ENCODE data around the gene CLDN24. TPM values are rescaled to one million over a fixed set of nuclear protein-coding genes. Genes with fewer than 3 reads are reported as not detected.

Gene CLDN24
- total RNA-seq, 1 donor from 2014 or later: not detected

- TF ChIP-seq CTCF (IDR thresholded peaks at IDR 0.05): no peak
- Histone ChIP-seq H3K4me3 (no peak overlapping the region), H3K9me3 (no peaks in the 10 kb centered on the region), H3K27ac (no peak overlapping the region), H3K27me3 (peaks cover 7% of the 10 kb centered on the region), H3K36me3 (no peaks in the 10 kb centered on the region), H3K4me1 (no peaks in the 10 kb centered on the region)
- DNase-seq (no peak), ATAC-seq (no peak)
- intact Hi-C loops (cut with DNase I): no loop called here
These were observed 24.9 kb upstream of the CLDN24 start for GRCh38 chr4:183347146-183347545.

- Histone ChIP-seq H3K36me3 (no peaks in the 10 kb centered on the region), H3K27me3 (peaks cover 7% of the 10 kb centered on the region), H3K27ac (no peak overlapping the region), H3K4me3 (no peak overlapping the region), H3K9me3 (no peaks in the 10 kb centered on the region), H3K4me1 (no peaks in the 10 kb centered on the region)
- no peak for TF ChIP-seq CTCF (IDR thresholded peaks at IDR 0.05)
- ATAC-seq: no peak
- intact Hi-C loops (cut with DNase I): no loop called here
- DNase-seq: no peak
These were observed 23.0 kb upstream of the CLDN24 start for GRCh38 chr4:183345261-183345660.

DNA sequence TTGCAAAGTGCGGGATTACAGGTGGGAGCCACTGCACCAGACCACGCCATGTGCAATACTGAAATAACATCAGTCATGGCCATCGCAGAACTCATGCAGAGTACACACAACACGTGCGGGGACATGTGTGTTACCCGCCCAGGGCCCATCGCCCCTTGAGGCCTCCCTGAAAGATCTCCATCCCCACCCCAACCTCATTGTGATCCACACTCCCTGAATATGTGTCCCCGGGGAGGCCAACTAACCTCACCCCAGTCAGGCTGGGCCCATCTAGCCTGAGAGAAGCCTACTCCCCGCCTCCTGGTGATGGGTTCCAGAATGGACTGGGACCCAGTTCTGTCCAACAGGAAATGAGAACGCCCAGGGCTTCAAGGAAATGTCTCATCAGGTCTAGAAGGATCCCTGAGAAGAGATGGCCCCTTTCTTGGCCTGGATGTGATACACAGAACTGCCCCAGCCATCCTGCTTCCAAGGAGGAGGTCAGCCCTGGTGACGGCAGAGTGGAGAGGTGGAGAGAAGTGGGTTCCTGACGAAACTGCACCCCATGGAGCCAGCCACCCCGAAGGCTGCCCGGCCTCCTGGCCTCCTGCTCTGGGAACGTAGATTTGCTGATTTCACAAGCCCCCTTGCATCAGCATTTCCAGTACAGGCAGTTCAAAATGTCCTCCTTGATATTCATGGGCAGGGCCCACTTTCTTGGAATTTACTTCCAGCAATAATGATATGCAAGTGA is 22.5 kb upstream of the CLDN24 start:
- peaks cover 7% of the 10 kb centered on the region for H3K27me3 ChIP-seq
- no peaks in the 10 kb centered on the region for H3K4me1 ChIP-seq
- H3K9me3 ChIP-seq: no peaks in the 10 kb centered on the region
- intact Hi-C loops (cut with DNase I): no loop called here
- peak; percentile 44 for DNase-seq
- no peak overlapping the region for H3K4me3 ChIP-seq
- no peaks in the 10 kb centered on the region for H3K36me3 ChIP-seq
- H3K27ac ChIP-seq: no peak overlapping the region
- no peak for ATAC-seq
- TF ChIP-seq CTCF (IDR thresholded peaks at IDR 0.05): no peak

DNA sequence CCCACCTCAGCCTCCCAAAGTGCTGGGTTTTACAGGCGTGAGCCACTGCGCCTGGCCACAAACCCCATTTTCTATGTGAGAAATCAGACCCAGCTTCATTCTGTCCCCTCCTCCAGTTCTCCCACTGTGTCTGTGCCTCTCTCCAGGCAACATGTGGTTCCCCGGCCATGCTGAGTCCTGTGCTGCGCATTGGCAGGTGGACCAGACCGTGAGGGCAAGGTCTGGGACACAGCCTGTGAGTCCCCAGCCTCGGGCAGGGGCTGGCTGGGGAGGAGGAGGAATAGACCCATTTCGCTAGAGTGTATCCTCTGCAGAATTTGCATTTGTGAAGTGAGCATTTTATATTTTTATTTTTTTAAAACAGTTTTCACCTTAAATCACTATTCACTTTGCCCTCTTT is 21.5 kb upstream of the CLDN24 start:
- intact Hi-C loops (cut with DNase I): no loop called here
- H3K27ac ChIP-seq: no peak overlapping the region
- H3K27me3 ChIP-seq: peaks cover 7% of the 10 kb centered on the region
- H3K4me3 ChIP-seq: no peak overlapping the region
- H3K9me3 ChIP-seq: no peaks in the 10 kb centered on the region
- TF ChIP-seq CTCF (IDR thresholded peaks at IDR 0.05): no peak
- no peak for ATAC-seq
- no peaks in the 10 kb centered on the region for H3K36me3 ChIP-seq
- no peaks in the 10 kb centered on the region for H3K4me1 ChIP-seq
- peak; percentile 27 for DNase-seq

DNA sequence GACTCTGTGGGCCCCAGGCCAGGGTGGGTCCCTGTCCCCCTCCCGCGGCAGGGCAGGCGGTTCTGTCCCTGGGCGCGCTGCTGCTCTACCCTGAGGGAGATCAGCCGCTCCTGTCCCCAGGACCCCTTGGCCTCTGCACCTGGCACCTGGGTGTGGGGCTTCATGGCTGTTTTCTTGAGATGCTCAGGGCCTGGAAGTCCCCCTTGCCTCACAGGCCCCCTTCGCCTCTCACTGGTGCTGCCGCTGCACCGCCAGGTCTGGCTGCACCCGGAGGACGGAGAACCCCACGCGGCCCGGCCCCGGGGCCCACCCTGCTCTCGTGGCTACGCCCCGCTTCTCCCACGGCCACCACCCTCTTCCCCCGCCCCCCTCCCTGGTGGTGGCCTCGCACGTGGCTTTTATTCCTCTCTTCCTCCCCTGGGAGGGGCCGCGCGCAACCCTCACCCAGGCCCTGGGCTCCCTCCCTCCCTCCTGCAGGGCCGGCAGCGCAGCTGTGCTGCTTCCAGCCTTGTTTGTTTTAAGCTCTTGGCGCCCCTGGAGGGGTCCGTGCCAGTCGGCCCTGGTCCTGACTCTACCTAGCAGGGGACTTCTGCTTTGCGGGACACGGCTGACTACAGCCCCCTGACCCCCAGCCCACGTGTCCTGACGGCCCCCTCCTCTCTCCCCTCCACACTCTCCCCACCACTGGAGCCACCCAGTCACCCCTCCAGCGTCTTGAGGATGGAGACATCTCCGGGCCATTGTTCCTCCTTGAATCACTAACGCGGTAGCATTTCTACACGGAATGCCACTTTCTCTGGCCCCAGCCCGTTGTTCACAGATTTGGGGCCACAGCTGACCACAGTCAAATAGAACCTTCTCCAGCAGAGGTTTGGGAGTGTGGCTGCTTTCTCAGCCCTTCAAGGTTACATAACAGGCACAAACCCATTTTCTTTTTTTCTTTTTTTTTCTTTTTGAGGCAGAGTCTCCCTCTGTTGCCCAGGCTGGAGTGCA is 20.6 kb upstream of the CLDN24 start:
- H3K4me3 ChIP-seq: no peak overlapping the region

More for the DNA sequence above, 20.6 kb upstream of the CLDN24 start:
- no peak for TF ChIP-seq CTCF (IDR thresholded peaks at IDR 0.05)
- Histone ChIP-seq H3K9me3 (no peaks in the 10 kb centered on the region), H3K4me1 (no peaks in the 10 kb centered on the region), H3K36me3 (no peaks in the 10 kb centered on the region), H3K27ac (no peak overlapping the region), H3K27me3 (peaks cover 7% of the 10 kb centered on the region)
- intact Hi-C loops (cut with DNase I): no loop called here
- DNase-seq (peak; percentile 62), ATAC-seq (peak; percentile 61)
